ENCODE data around the gene SOBP.

SOBP gene

DNA sequence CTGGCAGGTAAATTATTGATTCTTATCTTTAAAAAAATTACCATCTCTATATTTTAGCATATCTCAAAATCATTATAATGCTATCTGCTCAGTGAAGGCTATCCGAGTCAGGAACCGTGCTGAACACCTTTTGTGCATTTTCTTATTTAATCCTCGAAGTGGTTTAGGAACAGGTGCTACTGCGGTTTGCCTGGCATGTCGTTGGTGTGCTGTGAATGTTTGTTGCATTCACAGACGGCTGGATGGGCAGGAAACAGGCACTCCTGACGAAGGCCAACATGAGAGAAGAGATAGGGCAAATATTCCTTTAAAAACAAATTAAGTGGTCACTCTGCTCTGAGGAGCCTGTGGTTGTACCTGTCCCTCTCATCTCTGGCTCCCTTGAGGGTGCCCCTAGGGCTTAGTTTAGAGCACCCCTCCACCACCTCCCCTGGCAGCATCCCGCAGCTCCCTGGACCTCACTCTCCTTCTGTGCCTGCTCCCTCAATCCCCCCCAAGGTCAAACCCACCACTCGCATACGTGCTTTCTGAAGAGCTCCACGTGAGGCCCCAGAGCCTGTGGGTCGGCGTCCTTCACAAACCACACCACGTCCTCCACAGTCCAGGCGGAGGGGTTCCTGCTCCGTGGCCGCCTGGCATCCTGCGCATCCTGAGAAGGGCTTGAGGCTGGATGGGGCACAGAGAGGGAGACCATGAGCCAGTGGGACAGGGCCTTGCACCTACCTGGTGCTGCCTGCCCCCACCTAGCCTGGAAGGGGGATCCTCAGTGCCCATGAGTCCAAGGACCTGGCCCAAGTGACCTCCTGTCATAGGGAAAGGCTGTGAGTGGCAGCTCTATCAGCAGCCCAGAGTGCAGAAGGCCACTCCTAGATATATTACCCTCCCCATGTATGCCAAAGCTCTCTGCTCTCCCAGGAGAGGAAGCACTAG lies 217.7 kb downstream of the SOBP start:
- in situ Hi-C loops (cut with HindIII; ENCODE audit: low sequenced_read_pairs): no loop called here

DNA sequence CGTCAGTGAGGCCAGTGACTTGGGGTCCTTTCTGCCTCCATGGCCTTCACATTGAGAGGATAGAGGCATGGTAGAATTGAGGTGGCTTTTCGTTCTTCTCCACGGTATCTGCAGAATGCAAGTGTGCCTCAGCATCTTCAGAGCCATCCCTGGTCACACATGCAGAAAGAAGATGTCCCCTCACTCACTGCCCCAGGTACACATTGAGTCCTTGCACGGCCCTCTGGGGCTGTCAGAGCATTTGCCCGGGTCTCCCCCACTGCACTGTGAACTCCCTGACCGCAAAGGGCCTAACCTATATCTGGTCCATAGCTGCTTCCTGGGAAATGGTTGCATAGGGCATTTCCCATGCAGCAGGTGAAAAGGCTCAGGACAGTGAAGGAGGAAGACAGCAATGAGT lies 218.5 kb downstream of the SOBP start:
- in situ Hi-C loops (cut with HindIII; ENCODE audit: low sequenced_read_pairs): no loop called here

DNA sequence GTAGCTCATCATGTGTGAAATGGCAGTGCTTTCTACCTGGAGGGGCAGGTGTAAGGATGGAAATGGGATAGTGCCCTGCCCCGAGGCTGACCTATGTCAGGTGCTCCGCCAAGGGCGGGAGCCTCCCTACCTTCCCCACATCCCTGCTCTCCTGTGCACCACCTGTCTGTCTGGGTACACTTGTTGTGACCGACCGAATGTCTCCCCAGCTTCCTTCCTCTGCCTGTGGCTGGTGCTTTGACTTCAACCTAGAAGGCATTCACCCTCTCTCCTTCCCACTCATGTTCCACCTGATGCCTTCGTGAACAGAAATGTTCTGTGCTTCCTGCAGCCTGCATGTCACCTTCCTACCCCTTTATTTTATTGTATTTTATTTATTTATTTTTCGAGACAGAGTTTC lies 219.4 kb downstream of the SOBP start:
- in situ Hi-C loops (cut with HindIII; ENCODE audit: low sequenced_read_pairs): no loop called here

Measured in DLD1 (cell line).